ENCODE results near the gene MTHFD2L. TPM values are rescaled to one million over a fixed set of nuclear protein-coding genes. Genes with fewer than 3 reads are reported as not detected.

Gene MTHFD2L
- total and polyA plus RNA-seq, 2 of the 8 experiments (the other 6 are each of a cell fraction or from before 2014, with no cell fraction given): 5.4 to 15.0 TPM

- H2BK12ac ChIP-seq (ENCODE audit: low read depth, low read length): no peak overlapping the region
- FAIRE-seq: no peak
These were observed 172.4 kb downstream of the MTHFD2L start for GRCh38 chr4:74330295-74330750.

More at GRCh38 chr4:74330295-74330750, 172.4 kb downstream of the MTHFD2L start:
- no peaks in the 10 kb centered on the region for H3K79me2 ChIP-seq (ENCODE audit: control insufficient read depth in 1 of 2, insufficient read depth in 2 of 2, low read length in 2 of 2)
- H3K56ac ChIP-seq (replicated peaks; ENCODE audit: insufficient read length, low read depth, low read length): no peak overlapping the region
- H4K20me1 ChIP-seq (replicated peaks in 1 of 2; ENCODE audit: control insufficient read depth in 1 of 2, insufficient read depth in 2 of 2, low read length in 2 of 2): no peaks in the 10 kb centered on the region
- no peak overlapping the region for H3K14ac ChIP-seq (ENCODE audit: insufficient read length)
- H2BK120ac ChIP-seq (replicated peaks; ENCODE audit: low read depth, low read length): no peak overlapping the region
- H3K36me3 ChIP-seq (ENCODE audit: control insufficient read depth in 2 of 4, insufficient read depth in 4 of 4, low read length in 3 of 4): no peaks in the 10 kb centered on the region
- H2AFZ ChIP-seq (ENCODE audit: low read length): no peak overlapping the region
- H3K79me1 ChIP-seq (ENCODE audit: low read depth, low read length): no peaks in the 10 kb centered on the region
- H3K23me2 ChIP-seq (ENCODE audit: low read depth, low read length): no peaks in the 10 kb centered on the region
- no peak overlapping the region for H2BK20ac ChIP-seq (ENCODE audit: low read length)
- no peak overlapping the region for H2BK15ac ChIP-seq (ENCODE audit: low read length)
- H3K18ac ChIP-seq (ENCODE audit: extremely low read depth, low read length): no peak overlapping the region
- WGBS, 2 experiments (ENCODE audit: extremely low coverage in 1 of 2, insufficient coverage in 1 of 2, insufficient read length in 1 of 2, insufficient replicate concordance in 2 of 2, low coverage in 1 of 2, low lambda C conversion rate in 2 of 2, missing lambda C conversion rate in 1 of 2): 87% methylated on average over 8 of the region's 9 CpGs; no CpG with 5 or more reads in 1 of the 2 experiments
- H4K8ac ChIP-seq (ENCODE audit: extremely low read depth, insufficient read depth, low read length): no peak overlapping the region
- no peak overlapping the region for H3K4me3 ChIP-seq (ENCODE audit: extremely low read depth in 1 of 4, insufficient read depth in 2 of 4, low read depth in 3 of 4, low read length in 4 of 4)
- no peak overlapping the region for H4K91ac ChIP-seq (replicated peaks; ENCODE audit: insufficient read length, low read length)
- H3K23ac ChIP-seq (ENCODE audit: insufficient read length): no peak overlapping the region
- H3K27ac ChIP-seq (ENCODE audit: low read depth, low read length): no peak overlapping the region
- H2AK5ac ChIP-seq (ENCODE audit: low read depth, low read length): no peak overlapping the region
- H4K5ac ChIP-seq (ENCODE audit: insufficient read length, low read depth, low read length): no peak overlapping the region
- H3K4ac ChIP-seq (replicated peaks; ENCODE audit: insufficient read length, low read depth, low read length): no peak overlapping the region
- no peak for DNase-seq (ENCODE audit: low read depth in 1 of 2, low spot score in 2 of 2)
- no peak overlapping the region for H2BK5ac ChIP-seq (ENCODE audit: low read depth, low read length)
- CTCF ChIA-PET (ENCODE audit: partially characterized antibody): interaction anchor here (1.0 to 1.3 kb wide), 2 partner anchors 18 to 341 kb away, joined by 3 to 4 read pairs; no protein-coding TSS in a partner anchor
- H3K4me1 ChIP-seq (replicated peaks in 1 of 4; ENCODE audit: control insufficient read depth in 3 of 4, insufficient read depth in 4 of 4, low read length in 3 of 4): peaks cover 0 to 4% (median 0%) of the 10 kb centered on the region in 4 experiments; a peak in 2 of 7 replicates
- H3K27me3 ChIP-seq (replicated peaks in 1 of 4; ENCODE audit: control insufficient read depth in 3 of 4, extremely low read depth in 1 of 4, insufficient read depth in 3 of 4, low read length in 3 of 4): no peaks in the 10 kb centered on the region
- no peak overlapping the region for H3K4me2 ChIP-seq (ENCODE audit: insufficient read depth in 1 of 2, low read depth in 2 of 2, low read length in 2 of 2)
- no peak overlapping the region for H3K9ac ChIP-seq (replicated peaks in 1 of 4; ENCODE audit: extremely low read depth in 1 of 4, low read depth in 3 of 4, low read length in 3 of 4)
- H3K9me3 ChIP-seq (ENCODE audit: insufficient read depth in 2 of 2, low read depth in 1 of 2, low read length in 1 of 2): no peaks in the 10 kb centered on the region
- no peak for TF ChIP-seq NRF1 (IDR thresholded peaks at IDR 0.05; ENCODE audit: low read depth, low read length)
- no peak for TF ChIP-seq TAF1 (IDR thresholded peaks at IDR 0.05; ENCODE audit: low read depth, low read length)
- TF ChIP-seq SP4 (IDR thresholded peaks at IDR 0.05; ENCODE audit: low read length): no peak
- no peak for TF ChIP-seq TBP (IDR thresholded peaks at IDR 0.05; ENCODE audit: low read depth, low read length)
- POLR2A ChIA-PET (ENCODE audit: partially characterized antibody): no interaction called here

All from H1 (cell line).